Right lobe of liver (tissue), 4 donors: ENCODE data around the gene ZNRD2.

Source experiments
- POLR2A ChIP-seq: fragments of 450-650 bp; IDR thresholded peaks from one replicate; pipeline ENCODE4 v1.6.1; 2017; ENCODE audit warnings: antibody characterized with exemption, mild to moderate bottlenecking
- TF ChIP-seq, protein P1 (sequence below), 4 donors: fragments of 200-600 bp in 3 of 4; fragments of 450-650 bp in 1 of 4; IDR thresholded peaks; one replicate each; pipeline versions ENCODE4 v1.5.1 to v1.8.0; 2016 to 2022; ENCODE audit warnings: antibody characterized with exemption in 4 of 4, mild to moderate bottlenecking in 2 of 4
- donor health status: DM: no; HTN: no; CAD: no.
- donor health status: DM: no; HTN: no; CAD: no.
- donor health status: DM: no; HTN: yes; CAD: no.

GRCh38 chr11:65576232-65576866 lies 6.1 kb downstream of the ZNRD2 start:
- TF ChIP-seq, protein P1, sequence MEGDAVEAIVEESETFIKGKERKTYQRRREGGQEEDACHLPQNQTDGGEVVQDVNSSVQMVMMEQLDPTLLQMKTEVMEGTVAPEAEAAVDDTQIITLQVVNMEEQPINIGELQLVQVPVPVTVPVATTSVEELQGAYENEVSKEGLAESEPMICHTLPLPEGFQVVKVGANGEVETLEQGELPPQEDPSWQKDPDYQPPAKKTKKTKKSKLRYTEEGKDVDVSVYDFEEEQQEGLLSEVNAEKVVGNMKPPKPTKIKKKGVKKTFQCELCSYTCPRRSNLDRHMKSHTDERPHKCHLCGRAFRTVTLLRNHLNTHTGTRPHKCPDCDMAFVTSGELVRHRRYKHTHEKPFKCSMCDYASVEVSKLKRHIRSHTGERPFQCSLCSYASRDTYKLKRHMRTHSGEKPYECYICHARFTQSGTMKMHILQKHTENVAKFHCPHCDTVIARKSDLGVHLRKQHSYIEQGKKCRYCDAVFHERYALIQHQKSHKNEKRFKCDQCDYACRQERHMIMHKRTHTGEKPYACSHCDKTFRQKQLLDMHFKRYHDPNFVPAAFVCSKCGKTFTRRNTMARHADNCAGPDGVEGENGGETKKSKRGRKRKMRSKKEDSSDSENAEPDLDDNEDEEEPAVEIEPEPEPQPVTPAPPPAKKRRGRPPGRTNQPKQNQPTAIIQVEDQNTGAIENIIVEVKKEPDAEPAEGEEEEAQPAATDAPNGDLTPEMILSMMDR (IDR thresholded peaks at IDR 0.05), result no peak
- no peak for TF ChIP-seq POLR2A
